Stimulated activated CD4-positive, alpha-beta T cell treated with anti-CD3 and anti-CD28 coated beads, Interleukin-15, amount 100 ng/mL, for 24 hours (primary cell): ENCODE data around the gene PDS5A.
"Not testable (repeated sequence)": the region's sequence is repeated elsewhere in the genome, so short reads cannot be mapped to it uniquely, and the experiment has no call there.

Source experiments
- DNase-seq: peaks from one replicate; pipeline ENCODE4 v3.0.0-alpha.2; 2020

Gene PDS5A

GRCh38 chr4:39893693-39894072 is 84.0 kb downstream of the PDS5A start:
- no peak for DNase-seq

DNA sequence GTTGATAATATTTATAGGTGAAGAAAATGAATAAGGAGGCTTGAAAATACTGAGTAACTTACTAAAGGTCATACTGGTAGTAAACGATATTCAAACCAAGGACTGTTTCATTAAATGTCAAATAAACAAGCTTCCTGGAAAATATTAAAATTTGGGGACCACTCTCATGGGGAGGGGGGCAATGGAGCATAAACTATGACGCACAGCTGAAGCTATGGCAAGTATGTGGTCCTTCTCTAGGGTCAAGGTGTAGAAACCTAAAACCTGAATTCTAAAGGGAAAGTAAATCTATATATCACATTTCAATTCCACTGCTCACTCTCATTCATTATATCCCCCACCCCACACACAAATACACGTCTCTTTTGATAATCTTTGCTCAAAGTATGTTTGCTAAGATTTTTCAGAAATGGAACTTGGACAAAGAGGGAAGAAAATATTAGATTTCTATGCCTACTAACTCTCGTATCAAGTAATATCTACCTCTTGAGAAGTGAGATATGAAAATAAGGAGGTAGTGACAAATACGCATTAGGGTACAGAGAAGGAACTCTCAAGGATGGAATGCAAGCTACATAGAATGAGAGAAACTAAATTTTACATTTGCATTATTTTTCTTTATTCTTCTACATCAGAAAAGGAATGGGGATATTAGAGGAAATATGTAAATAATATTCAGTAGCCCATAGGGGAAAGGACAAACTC is 84.6 kb downstream of the PDS5A start:
- DNase-seq, result no peak

DNA sequence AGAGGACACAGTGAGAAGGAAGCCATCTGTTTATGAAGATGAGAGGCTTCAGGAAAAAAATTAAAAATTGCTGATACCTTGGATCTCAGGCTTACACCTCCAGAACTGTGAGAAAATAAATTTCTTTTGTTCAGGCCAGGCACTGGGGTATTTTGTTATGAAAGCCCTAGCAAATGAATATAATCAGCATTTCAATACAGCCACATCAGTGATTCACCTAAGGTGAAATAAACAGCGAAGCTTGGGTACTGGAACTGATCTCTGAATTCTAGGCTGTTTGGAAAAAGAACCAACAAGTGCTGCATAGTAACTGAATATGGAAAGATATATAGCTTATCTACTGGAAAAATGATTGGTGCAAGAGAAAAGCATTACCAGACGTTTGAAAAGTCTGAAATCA is 88.5 kb downstream of the PDS5A start:
- DNase-seq, result no peak

GRCh38 chr4:39888541-39888940 is 89.2 kb downstream of the PDS5A start:
- DNase-seq, result no peak

- DNase-seq, result no peak
These were observed 94.1 kb downstream of the PDS5A start for GRCh38 chr4:39883646-39884045.

DNA sequence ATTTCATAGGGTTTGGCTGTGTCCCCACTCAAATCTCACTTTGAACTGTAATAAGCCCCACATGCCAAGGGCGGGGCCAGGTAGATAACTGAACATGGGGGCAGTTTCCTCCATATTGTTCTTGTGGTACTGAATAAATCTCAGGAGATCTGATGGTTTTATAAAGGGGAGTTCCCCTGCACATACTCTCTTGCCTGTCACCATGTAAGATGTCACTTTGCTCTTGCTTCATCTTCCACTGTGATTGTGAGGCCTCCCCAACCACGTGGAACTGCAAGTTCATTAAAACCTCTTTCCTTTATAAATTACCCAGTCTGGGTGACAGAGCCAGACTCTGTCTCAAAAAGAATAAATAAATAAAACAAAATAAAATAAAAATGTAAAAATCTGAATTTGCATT is 95.9 kb downstream of the PDS5A start:
- DNase-seq, result no peak

GRCh38 chr4:39877971-39878370 is 99.7 kb downstream of the PDS5A start:
- DNase-seq, result no peak

- DNase-seq, result no peak
These were observed 103.9 kb downstream of the PDS5A start for GRCh38 chr4:39873823-39874222.

DNA sequence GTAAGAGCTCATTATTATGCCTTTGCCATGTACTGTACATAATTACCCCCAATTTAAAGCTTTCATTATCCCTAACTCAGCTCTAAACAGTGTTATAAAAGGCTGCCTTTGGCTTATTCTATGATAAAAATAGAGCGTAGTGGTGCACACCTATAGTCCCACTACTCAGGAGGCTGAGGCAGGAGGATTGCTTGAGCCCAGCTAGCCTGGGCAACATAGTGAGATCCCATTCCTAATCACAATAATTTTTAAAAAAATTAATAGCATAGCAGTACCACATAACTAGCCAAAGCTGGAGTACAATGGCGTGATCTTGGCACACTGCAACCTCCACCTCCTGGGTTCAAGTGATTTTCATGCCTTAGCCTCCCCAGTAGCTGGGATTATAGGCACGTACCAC is 112.4 kb downstream of the PDS5A start:
- DNase-seq, result no peak

DNA sequence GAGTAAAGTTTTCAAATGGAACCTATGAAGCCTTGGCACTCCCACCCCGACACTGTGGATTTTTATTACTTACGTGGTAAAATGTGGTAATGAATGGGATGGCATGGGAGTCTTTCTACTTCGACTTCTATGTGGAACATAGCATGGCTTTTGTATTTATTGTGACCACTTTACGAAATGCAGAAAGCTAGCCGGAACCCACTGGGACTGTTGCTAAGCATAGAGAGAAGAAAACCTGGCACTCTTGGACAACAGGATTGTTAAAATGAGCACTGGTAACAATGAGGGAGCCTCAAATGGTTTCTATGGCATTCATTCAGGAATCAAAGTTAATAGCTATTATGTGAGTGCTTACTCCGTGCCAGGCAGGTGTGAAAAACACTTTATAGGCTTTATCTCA is 113.3 kb downstream of the PDS5A start:
- DNase-seq, result no peak

DNA sequence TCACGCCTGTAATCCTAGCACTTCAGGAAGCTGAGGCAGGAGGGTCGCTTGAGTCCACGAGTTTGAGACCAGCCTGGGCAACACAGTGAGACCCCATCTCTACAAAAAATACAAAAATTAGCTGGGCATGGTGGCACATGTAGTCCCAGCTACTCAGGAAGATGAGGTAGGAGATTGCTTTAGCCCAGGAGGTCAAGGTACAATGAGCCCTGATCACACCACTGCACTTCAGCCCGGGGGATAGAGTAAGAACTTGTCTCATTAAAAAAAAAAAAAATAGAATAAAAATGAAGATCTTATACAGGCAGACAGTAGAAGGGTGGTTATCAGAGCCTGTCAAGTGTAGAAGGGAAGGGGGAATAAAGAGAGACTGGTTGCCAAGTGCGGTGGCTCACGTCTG is 116.9 kb downstream of the PDS5A start:
- DNase-seq, result no peak

DNA sequence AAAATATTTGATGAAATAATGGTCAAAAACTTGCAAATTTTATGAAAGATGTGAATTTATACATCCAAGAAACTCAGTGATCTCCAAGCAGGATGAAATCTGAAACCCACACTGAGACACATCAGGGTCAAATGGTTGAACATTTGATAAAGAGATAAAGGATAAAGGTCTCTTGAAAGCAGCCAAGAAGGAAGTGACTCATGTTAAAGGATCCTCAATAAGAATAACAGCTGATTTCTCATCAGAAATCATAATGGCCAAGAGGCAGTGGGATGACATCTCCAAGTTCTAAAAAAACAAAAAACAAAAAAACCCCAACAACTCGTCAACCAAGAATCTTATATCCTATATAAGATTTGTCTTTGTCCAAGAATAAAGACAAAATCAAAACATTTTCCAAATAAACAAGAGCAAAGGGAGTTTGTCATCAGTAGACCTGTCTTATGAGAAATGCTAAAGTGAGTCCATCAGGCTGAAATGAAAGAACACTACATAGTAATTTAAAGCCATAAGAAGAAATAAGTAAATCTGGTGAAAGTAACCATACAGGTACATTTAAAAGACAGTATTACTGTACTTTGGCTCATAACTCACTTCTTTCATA is 121.7 kb downstream of the PDS5A start:
- no peak for DNase-seq

GRCh38 chr4:39852636-39853035 is 125.1 kb downstream of the PDS5A start:
- no peak for DNase-seq

- DNase-seq, result no peak
These were observed 127.0 kb downstream of the PDS5A start for GRCh38 chr4:39850727-39851126.

DNA sequence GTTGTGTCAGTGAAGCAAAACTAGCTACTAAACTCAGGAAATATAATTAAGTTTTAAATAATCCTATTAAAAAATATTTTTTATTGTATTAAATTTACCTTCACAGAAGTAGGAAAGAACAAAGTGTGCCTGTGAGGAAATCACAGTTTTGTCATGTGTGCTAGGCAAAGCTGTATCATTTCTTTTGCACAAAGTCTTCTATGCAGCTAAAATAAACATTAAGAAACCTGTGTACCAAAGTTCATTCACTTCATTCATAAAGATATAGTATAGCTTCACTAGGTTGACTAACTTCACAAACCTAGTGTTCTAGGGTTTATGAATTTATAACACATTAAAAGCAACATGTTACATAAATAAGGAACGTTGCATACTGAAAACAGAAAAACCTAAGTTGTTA is 131.0 kb downstream of the PDS5A start:
- DNase-seq, result no peak

GRCh38 chr4:39846120-39846519 is 131.6 kb downstream of the PDS5A start:
- DNase-seq, result no peak

GRCh38 chr4:39841894-39842293 is 135.8 kb downstream of the PDS5A start:
- DNase-seq, result no peak

DNA sequence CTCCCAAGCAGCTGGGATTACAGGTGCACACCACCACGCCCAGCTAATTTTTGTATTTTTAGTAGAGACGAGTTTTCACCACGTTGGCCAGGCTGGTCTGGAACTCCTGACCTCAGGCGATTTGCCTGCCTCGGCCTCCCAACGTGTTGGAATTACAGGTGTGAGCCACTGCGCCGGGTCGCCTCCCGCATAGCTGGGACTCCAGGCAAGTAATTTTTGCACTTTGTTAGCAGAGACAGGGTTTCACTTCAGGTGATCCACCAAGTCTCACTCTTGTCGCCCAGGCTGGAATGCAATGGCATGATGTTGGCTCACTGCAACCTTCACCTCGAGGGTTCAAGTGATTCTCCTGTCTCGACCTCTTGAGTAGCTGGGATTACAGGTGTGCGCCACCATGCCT is 137.2 kb downstream of the PDS5A start:
- not testable (repeated sequence) for DNase-seq

DNA sequence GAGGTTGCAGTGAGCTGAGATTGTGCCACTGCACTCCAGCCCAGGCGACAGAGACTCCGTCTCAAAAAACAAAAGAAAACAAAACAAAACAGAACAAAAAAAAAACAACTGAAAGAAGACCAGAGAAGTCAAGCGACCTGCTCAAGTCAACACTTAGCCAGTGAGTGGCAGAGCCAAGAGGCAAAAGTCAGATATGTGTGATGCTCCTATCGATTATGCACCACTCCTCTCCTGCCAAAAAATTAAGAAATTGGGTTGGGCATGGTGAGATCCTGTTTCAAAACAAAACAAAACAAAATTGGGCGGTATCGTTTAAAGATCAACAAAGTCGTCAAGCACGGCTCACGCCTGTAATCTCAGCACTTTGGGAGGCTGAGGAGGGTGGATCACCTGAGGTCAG is 137.7 kb downstream of the PDS5A start:
- DNase-seq, result no peak

DNA sequence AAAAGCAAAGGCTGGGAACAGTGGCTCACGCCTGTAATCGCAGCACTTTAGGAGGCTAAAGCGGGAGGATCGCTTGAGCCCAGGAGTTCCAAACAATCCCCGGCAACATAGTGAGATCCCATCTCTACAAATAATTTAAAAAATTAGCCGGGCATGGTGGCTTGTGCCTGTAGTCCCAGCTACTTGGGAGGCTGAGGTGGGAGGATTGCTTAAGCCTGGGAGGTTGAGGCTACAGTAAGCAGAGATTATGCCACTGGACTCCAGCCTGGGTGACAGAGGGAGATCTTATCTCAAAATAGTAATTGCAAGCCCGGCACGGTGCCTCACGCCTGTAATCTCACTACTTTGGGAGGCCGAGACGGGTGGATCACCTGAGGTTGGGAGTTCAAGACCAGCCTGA is 139.3 kb downstream of the PDS5A start:
- not testable (repeated sequence) for DNase-seq

DNA sequence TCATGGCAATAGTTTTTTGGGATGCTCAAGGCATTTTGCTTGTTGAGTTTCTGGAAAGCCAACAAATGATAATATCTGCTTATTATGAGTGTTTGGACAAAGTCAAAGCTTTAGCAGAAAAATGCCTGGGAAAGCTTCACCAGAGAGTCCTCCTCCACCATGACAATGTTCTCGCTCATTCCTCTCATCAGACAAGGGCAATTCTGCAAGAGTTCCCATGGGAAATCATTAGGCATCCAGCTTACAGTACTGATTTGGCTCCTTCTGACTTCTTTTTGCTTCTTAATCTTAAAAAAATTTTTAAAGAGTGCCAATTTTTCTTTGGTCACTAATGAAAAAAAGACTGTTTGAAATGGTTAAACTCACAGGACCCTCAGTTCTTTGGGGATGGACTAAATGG is 143.4 kb downstream of the PDS5A start:
- DNase-seq, result no peak

DNA sequence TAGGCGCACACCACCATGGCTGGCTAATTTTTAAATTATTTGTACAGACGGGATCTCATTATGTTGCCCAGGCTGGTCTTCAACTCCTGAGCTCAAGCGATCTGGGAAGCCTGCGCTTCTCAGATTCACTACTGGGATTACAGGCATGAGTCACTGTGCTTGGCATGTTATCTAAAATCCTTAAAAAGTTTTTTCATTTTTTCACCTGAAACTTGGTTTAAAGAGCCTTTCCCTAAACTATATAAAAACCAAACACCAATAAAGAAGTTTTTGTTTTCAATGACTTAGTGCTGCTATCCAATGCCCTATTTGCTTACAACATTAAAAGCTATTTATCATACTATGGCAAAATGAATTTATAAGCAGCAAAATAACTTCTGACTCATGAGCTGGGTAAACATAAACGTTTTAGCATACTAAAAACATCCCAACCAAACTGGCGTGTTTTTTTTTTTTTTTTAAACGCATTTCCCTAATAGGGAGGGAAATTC is 151.9 kb downstream of the PDS5A start:
- DNase-seq, result no peak

GRCh38 chr4:39825090-39825489 is 152.6 kb downstream of the PDS5A start:
- DNase-seq, result no peak

DNA sequence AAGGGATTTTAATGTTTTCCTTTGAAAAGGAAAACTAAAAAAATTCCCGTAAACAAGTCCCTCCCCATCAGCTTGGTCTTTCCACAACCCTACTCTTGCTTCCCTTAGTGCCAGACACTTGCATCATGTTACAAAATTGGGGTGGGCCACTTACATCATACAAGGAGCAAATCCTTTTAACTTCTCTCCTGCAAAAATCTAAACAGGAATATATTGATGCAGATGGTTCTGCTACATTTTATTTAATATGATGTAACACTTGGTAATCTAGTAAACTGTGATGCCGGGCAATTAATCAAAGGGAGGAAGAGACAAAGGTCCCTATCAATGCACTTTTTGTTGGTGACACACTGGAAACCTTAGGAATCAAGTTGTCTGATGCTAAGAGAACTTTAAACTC is 154.5 kb downstream of the PDS5A start:
- DNase-seq, result no peak

DNA sequence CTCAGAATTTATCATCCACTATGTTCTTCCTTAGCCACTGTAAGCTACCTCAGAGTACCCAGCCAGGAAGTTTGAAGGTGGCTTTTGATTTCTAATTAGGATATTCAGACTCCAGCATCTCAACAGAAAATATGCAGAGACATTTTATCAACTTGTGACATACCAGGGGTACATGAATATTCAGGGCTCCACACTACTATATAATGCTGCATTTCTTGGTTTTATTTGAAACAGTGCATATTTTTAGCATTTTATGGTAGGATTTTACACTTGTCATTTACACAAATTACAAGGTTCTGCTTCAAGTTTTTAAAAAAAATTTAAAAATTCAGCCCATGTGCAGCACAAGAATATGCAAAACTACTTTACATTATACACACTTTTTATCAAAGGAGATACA is 155.0 kb downstream of the PDS5A start:
- no peak for DNase-seq
